HFF-Myc (cell line): ENCODE data around the gene CABP4.

ENCODE experiments used
- DNase-seq: peaks from one replicate; pipeline ENCODE4 v3.0.0-alpha.2; 2011; ENCODE audit warnings: low read depth; ENCODE audit errors: extremely low read depth
- H3K4me3 ChIP-seq: replicated peaks from 2 replicates; pipeline ENCODE4 v1.5.1; 2011; ENCODE audit warnings: low read depth, mild to moderate bottlenecking, control low read depth, low read length
- CTCF ChIP-seq: IDR thresholded peaks from 2 replicates; pipeline ENCODE4 v1.5.1; 2012; ENCODE audit warnings: mild to moderate bottlenecking, low read depth, low read length, control low read depth; ENCODE audit errors: missing control alignments

Gene CABP4

GRCh38 chr11:67437082-67437808, 17.9 kb upstream of the CABP4 start, which contains the start of gene PTPRCAP:
Gene PTPRCAP (minus strand): TSS chr11:67437682. CDS start chr11:67437619, 63 bp downstream.
- TF ChIP-seq CTCF: no peak
- DNase-seq: no peak
- H3K4me3 ChIP-seq: no peak within 1 kb of the TSS

DNA sequence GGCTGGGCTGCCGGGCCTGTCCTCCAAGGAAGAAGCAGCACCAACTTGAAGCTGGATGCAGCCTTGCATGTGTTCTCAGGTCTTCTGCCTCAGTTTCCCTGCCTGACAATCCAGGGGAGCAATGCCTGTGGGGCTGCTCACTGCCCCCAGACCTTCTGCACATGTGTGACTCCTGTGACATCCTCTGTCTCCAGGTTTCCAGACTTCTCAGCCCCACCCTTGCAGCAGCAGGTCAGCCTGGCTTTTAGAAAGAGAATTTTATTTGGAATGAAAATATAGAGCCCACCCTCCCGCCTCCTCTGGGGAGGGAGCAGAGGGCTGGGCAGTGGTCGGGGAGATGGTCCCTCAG, 17.4 kb upstream of the CABP4 start:
- no peak for DNase-seq
- no peak overlapping the region for H3K4me3 ChIP-seq
- TF ChIP-seq CTCF: no peak

- DNase-seq: no peak
- no peak for TF ChIP-seq CTCF
- H3K4me3 ChIP-seq: no peak overlapping the region
These were observed 16.8 kb upstream of the CABP4 start for GRCh38 chr11:67438158-67438902.

GRCh38 chr11:67439321-67440228, 15.6 kb upstream of the CABP4 start:
- TF ChIP-seq CTCF: peak; percentile 5
- no peak overlapping the region for H3K4me3 ChIP-seq
- DNase-seq: no peak

- DNase-seq: no peak
- TF ChIP-seq CTCF: no peak
- H3K4me3 ChIP-seq: no peak overlapping the region
These were observed 14.7 kb upstream of the CABP4 start for GRCh38 chr11:67440229-67441097.

- TF ChIP-seq CTCF: no peak
- H3K4me3 ChIP-seq: no peak overlapping the region
- no peak for DNase-seq
These were observed 14.0 kb upstream of the CABP4 start for GRCh38 chr11:67441098-67441563.
